Omental fat pad (tissue), 4 donors: ENCODE measurements around the gene TLE5. TPM values are rescaled to one million over a fixed set of nuclear protein-coding genes. Genes with fewer than 3 reads are reported as not detected.
"Not testable (repeated sequence)": the region's sequence is repeated elsewhere in the genome, so short reads cannot be mapped to it uniquely, and the experiment has no call there.

Source experiments
- ATAC-seq: fragments of 150-250 bp; one replicate; pipeline ENCODE4 v1.9.1; 2016; ENCODE audit warnings: mild to moderate bottlenecking, moderate library complexity; ENCODE audit not compliant: low FRiP score
- DNase-seq: peaks from one replicate; pipeline ENCODE4 v3.0.0-alpha.2; 2019; ENCODE audit warnings: low spot score
- CTCF ChIP-seq, 3 donors: fragments of 450-650 bp; IDR thresholded peaks; one replicate each; pipeline ENCODE4 v1.5.1; 2016 to 2017; ENCODE audit warnings: antibody characterized with exemption in 3 of 3, mild to moderate bottlenecking in 3 of 3, moderate library complexity in 2 of 3
- total RNA-seq, 4 donors: library from RNA; depleted of rRNA; stranded (reverse); fragments of >200 nt; gene quantifications; one replicate each; pipeline ENCODE4 v1.1.0, GENCODE V29; 2016

The TLE5 gene
- total RNA-seq, 4 donors from 2014 or later, result 226 to 340 (median 261) TPM

- no peak for TF ChIP-seq CTCF (IDR thresholded peaks at IDR 0.05)
- DNase-seq, result no peak
- ATAC-seq, result peak; percentile 77
These were observed 7.1 kb downstream of the TLE5 start for GRCh38 chr19:3054972-3055740.

GRCh38 chr19:3054265-3054971 is 7.9 kb downstream of the TLE5 start:
- TF ChIP-seq CTCF (IDR thresholded peaks at IDR 0.05), result no peak
- no peak for DNase-seq
- ATAC-seq, result no peak

GRCh38 chr19:3053780-3054179 is 8.5 kb downstream of the TLE5 start:
- no peak for ATAC-seq
- TF ChIP-seq CTCF (IDR thresholded peaks at IDR 0.05), result no peak
- DNase-seq, result no peak

GRCh38 chr19:3053218-3053621 is 9.1 kb downstream of the TLE5 start:
- DNase-seq, result no peak
- TF ChIP-seq CTCF (IDR thresholded peaks at IDR 0.05), result no peak
- no peak for ATAC-seq

GRCh38 chr19:3050016-3050415 is 12.3 kb downstream of the TLE5 start:
- not testable (repeated sequence) for DNase-seq, ATAC-seq

GRCh38 chr19:3049089-3049488 is 13.2 kb downstream of the TLE5 start:
- no peak for TF ChIP-seq CTCF (IDR thresholded peaks at IDR 0.05)
- DNase-seq (no peak), ATAC-seq (no peak)

GRCh38 chr19:3048190-3048533 is 14.1 kb downstream of the TLE5 start:
- DNase-seq, result no peak
- no peak for TF ChIP-seq CTCF (IDR thresholded peaks at IDR 0.05)
- no peak for ATAC-seq
